ENCODE results near the gene BSG. TPM values are rescaled to one million over a fixed set of nuclear protein-coding genes. Genes with fewer than 3 reads are reported as not detected.

The BSG gene
- total RNA-seq, 1 experiment from 2014 or later, result 823 TPM

DNA sequence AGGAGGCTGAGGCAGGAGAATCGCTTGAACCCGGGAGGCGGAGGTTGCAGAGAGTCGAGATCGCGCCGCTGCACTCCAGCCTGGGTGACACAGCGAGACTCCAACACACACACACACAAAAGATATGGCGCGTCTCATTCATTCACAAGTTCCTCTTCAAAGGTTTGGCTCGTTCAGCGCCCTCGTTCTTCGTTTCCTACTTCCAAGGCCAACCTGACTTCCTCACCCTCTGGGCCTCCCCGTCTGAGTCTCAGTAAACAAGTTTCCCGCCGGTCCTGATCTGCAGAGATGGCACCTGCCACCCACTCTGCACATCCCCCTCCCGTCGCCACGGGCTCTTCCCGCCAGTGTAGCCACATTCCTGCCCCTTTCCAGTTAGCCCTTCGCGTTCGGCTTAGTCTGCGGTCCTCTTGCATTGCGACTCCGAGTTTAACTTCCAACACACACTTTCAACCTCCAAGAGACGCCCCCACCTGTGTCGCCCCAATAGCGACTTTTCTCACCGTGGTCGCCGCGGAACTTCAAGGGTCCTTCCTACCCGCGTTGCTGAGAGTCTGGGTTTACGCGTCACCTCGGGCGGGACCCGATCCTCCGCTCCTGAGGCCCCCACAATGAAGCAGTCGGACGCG is 1.3 kb upstream of the BSG start:
- Histone ChIP-seq H3K4me2 (peak overlapping the region; percentile 81), H3K36me3 (ENCODE audit: low read depth) (no peaks in the 10 kb centered on the region), H3K27ac (peak overlapping the region; percentile 64), H4K20me1 (ENCODE audit: insufficient read depth) (peaks cover 19% of the 10 kb centered on the region), H3K9me3 (ENCODE audit: insufficient read depth, low read depth) (no peaks in the 10 kb centered on the region), H3F3A (ENCODE audit: insufficient read depth, low read depth) (peaks cover 44% of the 10 kb centered on the region), H3K27me3 (ENCODE audit: insufficient read depth, low read depth) (no peaks in the 10 kb centered on the region), H3K9me2 (ENCODE audit: insufficient read depth) (no peaks in the 10 kb centered on the region), H3K4me3 (peak overlapping the region; percentile 55), H3K4me1 (replicated peaks; ENCODE audit: insufficient read depth) (peaks cover 21% of the 10 kb centered on the region), H3K79me2 (ENCODE audit: low read depth) (peaks cover 35% of the 10 kb centered on the region), H2AFZ (peak overlapping the region; percentile 90)
- TF ChIP-seq, protein P1, sequence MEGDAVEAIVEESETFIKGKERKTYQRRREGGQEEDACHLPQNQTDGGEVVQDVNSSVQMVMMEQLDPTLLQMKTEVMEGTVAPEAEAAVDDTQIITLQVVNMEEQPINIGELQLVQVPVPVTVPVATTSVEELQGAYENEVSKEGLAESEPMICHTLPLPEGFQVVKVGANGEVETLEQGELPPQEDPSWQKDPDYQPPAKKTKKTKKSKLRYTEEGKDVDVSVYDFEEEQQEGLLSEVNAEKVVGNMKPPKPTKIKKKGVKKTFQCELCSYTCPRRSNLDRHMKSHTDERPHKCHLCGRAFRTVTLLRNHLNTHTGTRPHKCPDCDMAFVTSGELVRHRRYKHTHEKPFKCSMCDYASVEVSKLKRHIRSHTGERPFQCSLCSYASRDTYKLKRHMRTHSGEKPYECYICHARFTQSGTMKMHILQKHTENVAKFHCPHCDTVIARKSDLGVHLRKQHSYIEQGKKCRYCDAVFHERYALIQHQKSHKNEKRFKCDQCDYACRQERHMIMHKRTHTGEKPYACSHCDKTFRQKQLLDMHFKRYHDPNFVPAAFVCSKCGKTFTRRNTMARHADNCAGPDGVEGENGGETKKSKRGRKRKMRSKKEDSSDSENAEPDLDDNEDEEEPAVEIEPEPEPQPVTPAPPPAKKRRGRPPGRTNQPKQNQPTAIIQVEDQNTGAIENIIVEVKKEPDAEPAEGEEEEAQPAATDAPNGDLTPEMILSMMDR (conservative IDR thresholded peaks at IDR 0.05), result no peak
- no peak for TF ChIP-seq EZH2 (IDR thresholded peaks at IDR 0.05; ENCODE audit: low read depth)
- DNase-seq, result peak; percentile 59 to 71
- ChIA-PET CTCF (no interaction called here), POLR2A (ENCODE audit: unreplicated experiment) (interaction anchor here (0.6 to 1.1 kb wide), 3 partner anchors 15 to 681 kb away, joined by 4 to 7 read pairs (median 5); no protein-coding TSS in a partner anchor)
- intact Hi-C loops (cut with micrococcal nuclease; ENCODE audit: unreplicated experiment), result loop anchor here (10.0 kb wide), 1 partner anchor 354 kb away; the partner anchor contains the start of gene ARID3A
- TSS peak; percentile 74 for BruUV-seq (replicated peaks)

- CTCF ChIA-PET, result no interaction called here
- peak overlapping the region; percentile 55 for H3K4me3 ChIP-seq
- H3K4me1 ChIP-seq (replicated peaks; ENCODE audit: insufficient read depth), result peaks cover 25% of the 10 kb centered on the region
- no peak for TF ChIP-seq EZH2 (IDR thresholded peaks at IDR 0.05; ENCODE audit: low read depth)
- TF ChIP-seq, protein P1 (conservative IDR thresholded peaks at IDR 0.05), result no peak
- no peaks in the 10 kb centered on the region for H3K9me3 ChIP-seq (ENCODE audit: insufficient read depth, low read depth)
- H3K36me3 ChIP-seq (ENCODE audit: low read depth), result no peaks in the 10 kb centered on the region
- no TSS peak for BruUV-seq (replicated peaks)
- peak overlapping the region; percentile 90 for H2AFZ ChIP-seq
- DNase-seq, result peak; percentile 49 to 56
- H3K79me2 ChIP-seq (ENCODE audit: low read depth), result peaks cover 40% of the 10 kb centered on the region
- intact Hi-C loops (cut with micrococcal nuclease; ENCODE audit: unreplicated experiment), result loop anchor here (10.0 kb wide), 1 partner anchor 353 kb away; the partner anchor contains the start of gene ARID3A
- H3F3A ChIP-seq (ENCODE audit: insufficient read depth, low read depth), result peaks cover 48% of the 10 kb centered on the region
- peak overlapping the region; percentile 64 for H3K27ac ChIP-seq
- peaks cover 25% of the 10 kb centered on the region for H4K20me1 ChIP-seq (ENCODE audit: insufficient read depth)
- no peaks in the 10 kb centered on the region for H3K9me2 ChIP-seq (ENCODE audit: insufficient read depth)
- POLR2A ChIA-PET (ENCODE audit: unreplicated experiment), result interaction anchor here (0.6 to 1.1 kb wide), 5 partner anchors 15 to 681 kb away, joined by 3 to 28 read pairs (median 5); no protein-coding TSS in a partner anchor
- no peaks in the 10 kb centered on the region for H3K27me3 ChIP-seq (ENCODE audit: insufficient read depth, low read depth)
- peak overlapping the region; percentile 81 for H3K4me2 ChIP-seq
Observed at GRCh38 chr19:571566-571974, 826 bp upstream of the BSG start.

GRCh38 chr19:572743-573518 is 535 bp downstream of the BSG start:
- intact Hi-C loops (cut with micrococcal nuclease; ENCODE audit: unreplicated experiment), result loop anchor here (1.0 to 10.0 kb wide), 3 partner anchors 38 to 352 kb away; partner anchors contain the start of genes ARID3A and PTBP1
- CTCF ChIA-PET, result no interaction called here
- H2AFZ ChIP-seq, result 0 out of 2 replicates have a peak overlapping the region, but pooled peaks have one; percentile 62

More at GRCh38 chr19:572743-573518, 535 bp downstream of the BSG start:
- TSS peak; percentile 55 for BruUV-seq (replicated peaks)
- Histone ChIP-seq H3K4me1 (replicated peaks; ENCODE audit: insufficient read depth) (peaks cover 35% of the 10 kb centered on the region), H3K79me2 (ENCODE audit: low read depth) (peaks cover 54% of the 10 kb centered on the region), H3F3A (ENCODE audit: insufficient read depth, low read depth) (peaks cover 51% of the 10 kb centered on the region), H3K4me3 (peak overlapping the region; percentile 97), H3K9me3 (ENCODE audit: insufficient read depth, low read depth) (no peaks in the 10 kb centered on the region), H3K4me2 (peak overlapping the region; percentile 83), H3K9me2 (ENCODE audit: insufficient read depth) (no peaks in the 10 kb centered on the region), H3K27me3 (ENCODE audit: insufficient read depth, low read depth) (no peaks in the 10 kb centered on the region), H4K20me1 (ENCODE audit: insufficient read depth) (peaks cover 38% of the 10 kb centered on the region), H3K36me3 (ENCODE audit: low read depth) (no peaks in the 10 kb centered on the region), H3K27ac (peak overlapping the region; percentile 46)
- POLR2A ChIA-PET (ENCODE audit: unreplicated experiment), result interaction anchor here (0.6 kb wide), 1 partner anchor 503 kb away, joined by 7 read pairs; no protein-coding TSS in a partner anchor
- TF ChIP-seq, protein P1 (conservative IDR thresholded peaks at IDR 0.05), result no peak
- no peak for TF ChIP-seq EZH2 (IDR thresholded peaks at IDR 0.05; ENCODE audit: low read depth)
- DNase-seq, result peak in 1 of 2 experiments; percentile 50
